Cardiac fibroblast (primary cell): ENCODE results near the gene SP100.
A peak's percentile ranks its signal among the peaks of the same experiment; 100 is the strongest.

Experiments used
- DNase-seq, 2 donors: peaks; one replicate each; pipeline versions ENCODE4 v3.0.0 to v3.0.0-alpha.2; 2010; ENCODE audit warnings: low read depth in 2 of 2
- H3K4me3 ChIP-seq, 2 donors: replicated peaks in 1 of 2; 1 replicate in 1 of 2; 2 replicates in 1 of 2; pipeline ENCODE4 v1.5.1; 2011; ENCODE audit warnings: low read depth in 2 of 2, low read length in 2 of 2, mild to moderate bottlenecking in 2 of 2, moderate library complexity in 1 of 2
- TF ChIP-seq, protein P1 (sequence below): IDR thresholded peaks from one replicate; pipeline ENCODE4 v1.5.1; 2011; ENCODE audit warnings: low read depth, mild to moderate bottlenecking, low read length, inconsistent platforms

SP100 gene

DNA sequence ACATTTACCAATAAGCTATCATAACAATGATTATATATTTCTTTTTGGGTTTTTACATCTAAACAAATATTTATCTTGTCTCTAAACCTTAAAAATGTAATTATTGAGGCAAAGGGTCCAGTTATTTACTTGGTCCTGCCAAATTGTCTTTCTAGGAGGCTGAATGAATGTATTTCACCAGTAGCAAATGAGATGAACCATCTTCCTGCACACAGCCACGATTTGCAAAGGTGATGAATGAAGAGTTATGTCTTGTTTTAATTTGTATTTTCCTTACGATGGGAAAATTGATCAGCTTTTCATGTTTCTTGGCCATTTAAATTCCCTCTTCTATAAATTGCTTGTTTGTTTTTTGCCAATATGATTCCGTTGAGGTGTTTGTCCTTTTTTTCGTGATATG is 1.4 kb downstream of the SP100 start:
- TF ChIP-seq, protein P1, sequence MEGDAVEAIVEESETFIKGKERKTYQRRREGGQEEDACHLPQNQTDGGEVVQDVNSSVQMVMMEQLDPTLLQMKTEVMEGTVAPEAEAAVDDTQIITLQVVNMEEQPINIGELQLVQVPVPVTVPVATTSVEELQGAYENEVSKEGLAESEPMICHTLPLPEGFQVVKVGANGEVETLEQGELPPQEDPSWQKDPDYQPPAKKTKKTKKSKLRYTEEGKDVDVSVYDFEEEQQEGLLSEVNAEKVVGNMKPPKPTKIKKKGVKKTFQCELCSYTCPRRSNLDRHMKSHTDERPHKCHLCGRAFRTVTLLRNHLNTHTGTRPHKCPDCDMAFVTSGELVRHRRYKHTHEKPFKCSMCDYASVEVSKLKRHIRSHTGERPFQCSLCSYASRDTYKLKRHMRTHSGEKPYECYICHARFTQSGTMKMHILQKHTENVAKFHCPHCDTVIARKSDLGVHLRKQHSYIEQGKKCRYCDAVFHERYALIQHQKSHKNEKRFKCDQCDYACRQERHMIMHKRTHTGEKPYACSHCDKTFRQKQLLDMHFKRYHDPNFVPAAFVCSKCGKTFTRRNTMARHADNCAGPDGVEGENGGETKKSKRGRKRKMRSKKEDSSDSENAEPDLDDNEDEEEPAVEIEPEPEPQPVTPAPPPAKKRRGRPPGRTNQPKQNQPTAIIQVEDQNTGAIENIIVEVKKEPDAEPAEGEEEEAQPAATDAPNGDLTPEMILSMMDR = no peak
- H3K4me3 ChIP-seq = peak overlapping the region; percentile 59 to 62
- no peak for DNase-seq

- TF ChIP-seq, protein P1 = no peak
- peak; percentile 51 to 68 for DNase-seq
Observed at GRCh38 chr2:230418341-230419016, 2.5 kb downstream of the SP100 start.

DNA sequence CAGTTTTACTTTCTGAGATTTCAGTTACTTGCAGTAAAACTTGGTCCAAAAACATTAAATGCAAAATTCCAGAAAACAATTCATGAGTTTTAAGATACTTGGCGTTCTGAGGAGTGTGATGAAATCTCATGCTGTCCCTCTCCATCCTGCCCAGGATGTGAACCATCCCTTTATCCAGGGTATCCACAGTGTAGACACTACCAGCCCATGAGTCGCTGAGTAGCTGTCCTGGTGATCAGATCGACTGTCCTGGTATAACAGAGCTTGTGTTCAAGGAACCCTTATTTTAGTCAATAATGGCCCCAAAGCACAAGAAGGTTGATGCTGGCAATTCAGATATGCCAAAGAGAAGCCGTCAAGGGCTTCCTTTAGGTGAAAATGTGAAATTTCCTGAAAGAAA is 3.2 kb downstream of the SP100 start:
- DNase-seq = no peak
- no peak overlapping the region for H3K4me3 ChIP-seq
- TF ChIP-seq, protein P1 = no peak

More at GRCh38 chr2:230418341-230419016, 2.5 kb downstream of the SP100 start:
- peak overlapping the region; percentile 20 to 62 for H3K4me3 ChIP-seq

- no peak overlapping the region for H3K4me3 ChIP-seq
- TF ChIP-seq, protein P1 = no peak
- no peak for DNase-seq
Observed at GRCh38 chr2:230422149-230422548, 6.1 kb downstream of the SP100 start.

DNA sequence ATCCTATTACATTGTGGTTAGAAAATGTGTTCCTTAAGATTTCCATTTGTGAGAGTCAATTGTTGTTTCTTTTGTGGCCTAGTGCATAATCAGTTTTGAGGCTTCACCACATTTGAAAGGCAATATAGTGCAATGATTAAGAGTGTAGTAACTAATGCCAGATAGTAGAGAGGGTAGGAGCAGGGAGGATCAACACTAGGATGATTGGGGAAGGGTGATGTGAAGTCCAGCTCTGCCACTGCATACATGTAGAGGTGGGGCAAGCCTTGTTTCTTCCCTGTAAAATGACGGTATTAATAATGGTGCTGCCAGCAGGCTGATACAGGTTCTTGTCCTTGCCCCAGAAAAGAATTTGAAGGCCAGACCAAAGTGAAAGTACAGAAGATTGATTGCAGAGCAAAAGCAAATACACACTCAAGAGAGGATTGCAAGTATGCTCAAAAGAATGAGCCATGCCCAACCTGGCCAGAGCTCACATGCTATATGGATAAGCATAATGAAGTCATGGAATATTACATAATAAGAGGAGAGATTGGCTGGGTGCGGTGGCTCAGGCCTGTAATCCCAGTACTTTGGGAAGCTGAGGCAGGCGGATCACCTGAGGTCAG is 8.0 kb downstream of the SP100 start:
- TF ChIP-seq, protein P1 = no peak
- peak; percentile 40 to 46 for DNase-seq
- H3K4me3 ChIP-seq = no peak overlapping the region

GRCh38 chr2:230425377-230425776 is 9.4 kb downstream of the SP100 start:
- no peak for DNase-seq
- TF ChIP-seq, protein P1 = no peak
- H3K4me3 ChIP-seq = no peak overlapping the region
